ENCODE data around the gene FCF1.
"Not testable (repeated sequence)": the region's sequence is repeated elsewhere in the genome, so short reads cannot be mapped to it uniquely, and the experiment has no call there.

The FCF1 gene

GRCh38 chr14:74702293-74702692 lies 10.7 kb upstream of the FCF1 start:
- DNase-seq (ENCODE audit: low spot score) = no peak

DNA sequence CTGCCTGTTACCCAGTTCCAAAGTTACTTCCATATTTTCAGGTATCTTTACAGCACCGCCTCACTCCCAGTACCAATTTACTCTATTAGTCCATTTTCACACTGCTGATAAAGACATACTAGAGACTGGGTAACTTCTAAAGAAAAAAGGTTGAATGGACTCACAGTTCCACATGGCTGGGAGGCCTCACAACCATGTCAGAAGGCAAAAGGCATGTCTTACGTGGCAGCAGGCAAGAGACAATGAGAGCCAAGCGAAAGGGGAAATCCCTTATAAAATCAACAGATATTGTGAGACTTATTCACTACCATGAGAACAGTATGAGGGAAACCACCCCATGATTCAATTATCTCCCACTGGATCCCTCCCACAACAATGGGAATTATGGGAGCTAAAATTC lies 9.9 kb upstream of the FCF1 start:
- DNase-seq (ENCODE audit: low spot score) = no peak

DNA sequence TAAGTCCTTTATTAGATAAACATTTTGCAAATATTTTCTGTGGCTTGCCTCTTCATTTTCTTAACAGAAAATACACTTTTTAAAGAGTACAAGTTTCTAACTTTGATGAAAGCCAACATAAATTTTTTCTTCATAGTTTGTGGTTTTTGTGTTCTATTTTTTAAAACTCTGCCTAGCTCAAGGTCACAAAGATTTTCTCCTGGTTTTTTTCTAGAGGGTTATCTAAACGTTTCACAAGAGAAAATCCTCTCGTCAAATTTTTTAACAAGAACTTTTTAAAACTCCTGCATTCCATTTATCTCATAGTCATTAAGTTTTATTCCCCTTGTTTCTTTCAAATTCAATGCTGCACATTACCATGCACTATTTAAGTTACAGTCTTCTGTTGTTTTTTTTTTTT lies 8.3 kb upstream of the FCF1 start:
- no peak for DNase-seq (ENCODE audit: low spot score)

- no peak for DNase-seq (ENCODE audit: low spot score)
Measured at GRCh38 chr14:74705613-74706500, 7.1 kb upstream of the FCF1 start.

- DNase-seq (ENCODE audit: low spot score) = no peak
Measured at GRCh38 chr14:74710480-74710879, 2.5 kb upstream of the FCF1 start.

DNA sequence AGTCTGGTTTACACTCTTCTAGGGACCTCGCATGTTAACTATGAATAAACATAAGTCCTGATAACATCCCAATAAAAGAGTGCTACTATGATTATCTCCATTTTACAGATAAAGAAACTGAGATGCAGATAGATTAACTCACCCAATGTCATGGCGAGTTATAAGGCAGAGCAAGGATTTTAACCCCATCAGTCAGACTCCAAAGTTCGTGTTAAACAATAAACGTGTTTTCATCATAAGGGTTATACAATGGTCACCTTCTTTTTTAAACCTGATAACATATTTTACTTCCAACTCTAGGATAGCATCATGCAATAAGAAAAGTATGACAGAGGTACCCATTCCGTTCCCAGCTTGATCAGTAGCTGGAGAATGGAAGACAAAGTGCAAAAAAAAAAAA lies 1.3 kb upstream of the FCF1 start:
- DNase-seq (ENCODE audit: low spot score) = no peak

- DNase-seq (ENCODE audit: low spot score) = no peak
Measured at GRCh38 chr14:74713395-74713735, 421 bp downstream of the FCF1 start.

DNA sequence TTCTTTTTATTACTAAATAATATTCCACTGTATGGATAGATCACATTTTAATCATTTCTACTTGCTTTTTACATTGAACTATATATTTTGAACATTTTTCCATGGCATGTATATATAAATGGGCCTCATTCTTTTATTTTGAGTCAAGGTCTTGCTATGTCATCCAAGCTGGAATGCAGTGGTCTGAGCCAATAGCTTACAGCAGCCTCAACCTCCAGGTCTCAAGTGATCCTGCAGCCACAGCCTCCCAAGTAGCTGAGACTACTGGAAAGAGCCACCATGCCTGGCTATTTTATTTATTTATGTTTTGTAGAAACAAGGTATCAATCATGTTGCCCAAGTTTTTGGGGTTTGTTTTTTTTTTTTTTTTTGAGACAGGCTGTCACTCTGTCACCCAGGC lies 7.6 kb downstream of the FCF1 start:
- no peak for DNase-seq (ENCODE audit: low spot score)

DNA sequence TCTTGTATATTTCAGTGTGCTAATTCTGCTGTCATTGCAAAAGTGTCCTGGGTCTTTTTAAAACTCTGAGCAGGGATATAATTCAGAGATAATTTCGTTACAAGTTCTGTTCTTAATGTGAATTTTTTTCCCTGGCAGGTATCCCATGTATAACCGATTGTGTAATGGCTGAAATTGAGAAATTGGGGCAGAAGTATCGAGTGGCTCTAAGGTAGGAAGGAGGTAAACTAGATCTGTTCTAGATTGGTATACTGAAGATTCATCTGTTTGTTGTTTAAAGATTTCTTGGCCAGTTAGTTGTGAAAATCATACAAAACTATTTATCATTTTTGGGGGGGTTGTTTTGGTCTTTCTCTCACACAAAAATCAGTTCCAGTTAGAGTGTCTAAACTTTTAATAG lies 10.2 kb downstream of the FCF1 start:
- DNase-seq (ENCODE audit: low spot score) = no peak

GRCh38 chr14:74732387-74732786 lies 19.4 kb downstream of the FCF1 start:
- DNase-seq (ENCODE audit: low spot score) = no peak

- no peak for DNase-seq (ENCODE audit: low spot score)
Measured at GRCh38 chr14:74733221-74733620, 20.3 kb downstream of the FCF1 start.

- no peak for DNase-seq (ENCODE audit: low spot score)
Measured at GRCh38 chr14:74735125-74735524, 22.2 kb downstream of the FCF1 start.

DNA sequence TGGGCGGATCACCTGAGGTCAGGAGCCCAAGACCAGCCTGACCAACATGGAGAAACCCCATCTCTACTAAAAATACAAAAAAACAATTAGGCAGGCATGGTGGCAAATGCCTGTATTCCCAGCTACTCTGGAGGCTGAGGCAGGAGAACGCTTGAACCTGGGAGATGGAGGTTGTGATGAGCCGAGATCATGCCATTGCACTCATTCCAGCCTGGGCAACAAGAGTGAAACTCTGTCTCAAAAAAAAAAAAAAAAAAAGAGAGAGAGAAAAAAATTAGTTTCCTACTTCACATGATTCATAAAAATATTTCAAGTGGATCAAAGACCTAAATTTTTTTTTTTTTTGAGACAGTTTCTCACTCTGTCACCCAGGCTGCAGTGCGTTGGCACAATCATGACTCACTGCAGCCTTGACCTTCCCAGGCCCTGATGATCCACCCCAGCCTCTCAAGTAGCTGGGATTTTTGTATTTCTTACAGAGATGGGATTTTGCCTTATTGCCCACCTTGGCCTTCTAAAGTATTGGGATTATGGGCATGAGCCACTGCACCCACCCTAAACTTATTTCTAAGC lies 24.9 kb downstream of the FCF1 start:
- DNase-seq (ENCODE audit: low spot score) = no peak

- no peak for DNase-seq (ENCODE audit: low spot score)
Measured at GRCh38 chr14:74739293-74740030, 26.5 kb downstream of the FCF1 start.

GRCh38 chr14:74747237-74747636 lies 34.3 kb downstream of the FCF1 start:
- DNase-seq (ENCODE audit: low spot score) = no peak

DNA sequence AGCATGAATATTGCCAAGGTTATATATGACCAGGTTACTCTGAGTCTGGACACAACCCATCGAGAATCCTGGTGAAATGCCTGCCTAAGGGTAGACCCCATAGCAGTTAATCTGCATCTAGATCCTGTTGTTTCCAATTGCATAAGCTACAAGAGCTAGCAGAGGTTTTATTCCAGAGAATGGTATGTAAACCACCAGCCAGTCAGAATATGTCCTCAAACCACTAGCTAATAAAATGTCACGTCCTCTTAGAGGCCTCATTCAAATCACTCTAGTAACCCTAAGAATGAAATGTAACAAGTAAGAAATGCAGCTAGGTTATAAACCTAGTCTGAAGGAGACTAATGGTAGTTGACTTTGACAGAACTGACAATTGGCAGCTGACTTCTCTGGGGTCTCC lies 41.2 kb downstream of the FCF1 start:
- DNase-seq (ENCODE audit: low spot score) = no peak

GRCh38 chr14:74754899-74755298 lies 42.0 kb downstream of the FCF1 start:
- no peak for DNase-seq (ENCODE audit: low spot score)

GRCh38 chr14:74756326-74756725 lies 43.4 kb downstream of the FCF1 start:
- DNase-seq (ENCODE audit: low spot score) = no peak

GRCh38 chr14:74758505-74758904 lies 45.6 kb downstream of the FCF1 start:
- DNase-seq (ENCODE audit: low spot score) = not testable (repeated sequence)

DNA sequence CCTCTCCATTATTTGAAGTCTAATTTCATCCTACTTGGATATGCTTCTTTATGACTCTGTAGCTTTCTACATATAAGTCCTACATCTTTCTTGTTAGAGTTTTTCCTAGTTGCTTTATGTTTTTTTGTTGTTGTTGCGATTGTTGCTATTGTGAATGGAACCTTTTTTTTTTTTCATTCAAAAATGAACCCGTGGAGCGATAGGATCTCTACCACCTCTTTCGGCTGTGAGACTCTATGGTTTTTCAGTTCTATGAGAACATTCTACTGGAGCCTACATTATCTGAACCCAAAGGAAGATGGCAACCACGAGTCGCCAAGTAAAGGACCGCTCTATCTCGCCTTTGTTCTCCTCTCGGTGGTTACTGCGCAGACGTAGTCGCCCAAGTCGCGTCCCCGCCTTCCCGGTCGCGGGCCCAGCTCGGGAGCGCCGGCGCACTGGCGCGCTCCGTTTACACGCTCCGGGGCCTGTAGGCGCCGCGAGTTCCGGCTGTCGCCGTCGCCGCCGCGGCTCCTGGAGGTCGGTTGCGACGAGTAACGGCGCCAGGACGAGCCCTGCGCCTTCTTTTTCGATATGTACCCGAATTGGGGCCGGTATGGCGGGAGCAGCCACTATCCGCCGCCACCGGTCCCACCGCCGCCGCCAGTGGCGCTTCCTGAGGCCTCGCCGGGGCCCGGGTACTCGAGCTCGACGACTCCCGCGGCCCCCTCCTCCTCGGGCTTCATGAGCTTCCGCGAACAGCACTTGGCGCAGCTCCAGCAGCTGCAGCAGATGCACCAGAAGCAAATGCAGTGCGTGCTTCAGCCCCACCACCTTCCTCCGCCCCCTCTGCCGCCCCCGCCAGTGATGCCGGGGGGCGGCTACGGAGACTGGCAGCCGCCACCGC lies 50.2 kb downstream of the FCF1 start, which contains the start of gene YLPM1:
Gene YLPM1 (plus strand): TSS at position 400 of the 886 bp plus-strand sequence. CDS start 174 bp downstream, at position 574.
- DNase-seq (ENCODE audit: low spot score) = peak; percentile 95

- DNase-seq (ENCODE audit: low spot score) = peak; percentile 4
Measured at GRCh38 chr14:74763803-74764531, 51.0 kb downstream of the FCF1 start.
